Activated CD8-positive, alpha-beta T cell treated with anti-CD3 and anti-CD28 coated beads for 36 hours (primary cell): ENCODE data around the gene PIM2. TPM values are rescaled to one million over a fixed set of nuclear protein-coding genes. Genes with fewer than 3 reads are reported as not detected.

Experiments
- ATAC-seq: fragments of 200-7000 bp; cut with Tn5 transposase; one replicate; pipeline ENCODE4 v1.10.0; 2021; ENCODE audit warnings: mild to moderate bottlenecking, moderate library complexity
- CTCF ChIA-PET: fragments of 350-600 bp; sonication (Branson Sonifier 250); formaldehyde crosslinking; loops from one replicate; lab custom pipeline; 2021; ENCODE audit warnings: antibody characterized with exemption; lab: Charles Lee
- POLR2A ChIA-PET: fragments of 350-600 bp; sonication (Branson Sonifier 250); formaldehyde crosslinking; loops from one replicate; lab custom pipeline; 2021; ENCODE audit warnings: antibody characterized with exemption; lab: Charles Lee
- DNase-seq: peaks from one replicate; pipeline ENCODE4 v3.0.0-alpha.2; 2020
- H3K27ac Mint-ChIP-seq: one replicate; pipeline ENCODE4 v1.8.0; 2021; ENCODE audit warnings: mild to moderate bottlenecking, mixed read lengths
- H3K27me3 Mint-ChIP-seq: one replicate; pipeline ENCODE4 v1.8.0; 2021; ENCODE audit warnings: mixed read lengths
- H3K36me3 Mint-ChIP-seq: one replicate; pipeline ENCODE4 v1.8.0; 2021; ENCODE audit warnings: low read depth, mixed read lengths
- H3K4me1 Mint-ChIP-seq: one replicate; pipeline ENCODE4 v1.8.0; 2021; ENCODE audit warnings: low read depth, mixed read lengths
- H3K4me3 Mint-ChIP-seq: one replicate; pipeline ENCODE4 v1.8.0; 2021; ENCODE audit warnings: mild to moderate bottlenecking, moderate library complexity, mixed read lengths
- H3K9me3 Mint-ChIP-seq: one replicate; pipeline ENCODE4 v1.8.0; 2021; ENCODE audit warnings: mixed read lengths
- intact Hi-C: fragments of 100-400 bp; cut with micrococcal nuclease; formaldehyde crosslinking; loops from one replicate; pipeline ENCODE4 v1.10.0; 2022
- total RNA-seq, 2 experiments: library from RNA; stranded (reverse); gene quantifications; one replicate each; pipeline ENCODE4 v1.2.3, GENCODE V29; 2021
- TF ChIP-seq, protein P1 (sequence below): fragments of 200-600 bp; IDR thresholded peaks from one replicate; pipeline ENCODE4 v1.8.0; 2022; ENCODE audit warnings: antibody characterized with exemption, mild to moderate bottlenecking

PIM2 gene
- total RNA-seq, 2 experiments from 2014 or later: 169 to 177 TPM

DNA sequence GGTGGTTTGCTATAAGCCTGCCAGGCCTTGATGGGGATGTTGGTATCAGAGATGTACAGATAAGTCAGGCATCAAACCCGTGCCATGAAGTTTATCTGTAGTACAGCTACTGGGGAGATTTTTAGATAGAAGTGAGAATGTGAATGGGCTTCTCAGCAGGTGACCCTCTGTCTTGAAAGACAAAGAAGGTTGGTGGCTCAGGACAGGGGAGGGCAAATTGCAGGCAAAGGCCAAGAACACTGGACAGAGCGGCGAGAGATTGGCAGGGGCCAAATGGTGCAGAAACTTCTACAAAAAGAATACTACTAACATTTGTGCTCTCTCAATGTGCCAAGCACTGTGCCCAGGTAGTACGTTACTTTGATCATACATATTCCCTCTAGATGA, 1.9 kb upstream of the PIM2 start:
- ATAC-seq: no peak
- peaks cover 46% of the 10 kb centered on the region for H3K4me1 Mint-ChIP-seq

DNA sequence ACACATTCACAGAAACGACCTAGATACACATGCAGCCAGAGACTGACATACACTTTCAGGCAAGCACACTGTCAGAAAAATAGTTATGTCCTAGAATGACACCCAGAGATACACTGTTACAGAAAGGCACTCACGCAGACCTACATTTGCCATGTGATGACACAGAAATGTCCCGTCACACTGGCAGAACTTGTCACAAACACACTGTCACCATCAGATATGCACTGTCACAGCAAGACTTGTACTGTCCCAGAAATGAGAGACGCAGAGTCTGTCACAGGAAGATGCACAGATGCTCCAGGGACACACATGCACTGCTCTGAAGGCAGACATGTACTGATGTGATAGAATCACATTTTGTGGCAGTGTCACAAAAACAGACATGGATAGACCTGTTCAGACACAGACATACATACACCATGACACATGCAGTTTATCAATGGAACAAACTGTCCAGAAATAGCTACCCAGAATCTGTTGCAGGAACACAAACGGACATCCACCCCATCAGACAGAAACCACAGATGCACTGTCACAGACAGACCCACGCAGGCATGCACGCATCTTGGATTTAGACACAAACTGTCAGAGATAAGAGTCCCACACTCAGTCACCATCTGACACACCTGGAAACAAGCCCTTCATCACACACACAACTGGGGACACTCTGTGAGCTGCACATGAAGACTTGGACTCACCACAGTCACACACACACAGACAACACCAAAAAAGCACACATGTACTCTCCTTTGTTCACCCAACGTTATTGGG, 1.3 kb upstream of the PIM2 start:
- ATAC-seq (peak; percentile 14), DNase-seq (peak; percentile 59)
- no peaks in the 10 kb centered on the region for H3K27me3 Mint-ChIP-seq
- POLR2A ChIA-PET: interaction anchor here (0.8 to 8.2 kb wide), 7 partner anchors 8 to 19 kb away, joined by 3 to 172 read pairs (median 5); partner anchors contain the start of gene SLC35A2
- peak overlapping the region; percentile 98 for H3K27ac Mint-ChIP-seq
- intact Hi-C loops: loop anchor here (1.0 kb wide), 1 partner anchor 17 kb away; no protein-coding TSS in a partner anchor
- peaks cover 61% of the 10 kb centered on the region for H3K36me3 Mint-ChIP-seq
- TF ChIP-seq, protein P1, sequence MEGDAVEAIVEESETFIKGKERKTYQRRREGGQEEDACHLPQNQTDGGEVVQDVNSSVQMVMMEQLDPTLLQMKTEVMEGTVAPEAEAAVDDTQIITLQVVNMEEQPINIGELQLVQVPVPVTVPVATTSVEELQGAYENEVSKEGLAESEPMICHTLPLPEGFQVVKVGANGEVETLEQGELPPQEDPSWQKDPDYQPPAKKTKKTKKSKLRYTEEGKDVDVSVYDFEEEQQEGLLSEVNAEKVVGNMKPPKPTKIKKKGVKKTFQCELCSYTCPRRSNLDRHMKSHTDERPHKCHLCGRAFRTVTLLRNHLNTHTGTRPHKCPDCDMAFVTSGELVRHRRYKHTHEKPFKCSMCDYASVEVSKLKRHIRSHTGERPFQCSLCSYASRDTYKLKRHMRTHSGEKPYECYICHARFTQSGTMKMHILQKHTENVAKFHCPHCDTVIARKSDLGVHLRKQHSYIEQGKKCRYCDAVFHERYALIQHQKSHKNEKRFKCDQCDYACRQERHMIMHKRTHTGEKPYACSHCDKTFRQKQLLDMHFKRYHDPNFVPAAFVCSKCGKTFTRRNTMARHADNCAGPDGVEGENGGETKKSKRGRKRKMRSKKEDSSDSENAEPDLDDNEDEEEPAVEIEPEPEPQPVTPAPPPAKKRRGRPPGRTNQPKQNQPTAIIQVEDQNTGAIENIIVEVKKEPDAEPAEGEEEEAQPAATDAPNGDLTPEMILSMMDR: no peak
- H3K9me3 Mint-ChIP-seq: no peaks in the 10 kb centered on the region
- H3K4me3 Mint-ChIP-seq: peak overlapping the region; percentile 96
- H3K4me1 Mint-ChIP-seq: peaks cover 41% of the 10 kb centered on the region
- CTCF ChIA-PET: interaction anchor here (0.8 to 1.0 kb wide), 3 partner anchors 15 to 26 kb away, joined by 3 to 4 read pairs (median 4); no protein-coding TSS in a partner anchor

More for the DNA sequence above, 1.9 kb upstream of the PIM2 start:
- ChIA-PET POLR2A (interaction anchor here (0.8 to 8.2 kb wide), 5 partner anchors 9 to 19 kb away, joined by 3 to 172 read pairs (median 7); partner anchors contain the start of gene SLC35A2), CTCF (interaction anchor here (0.8 kb wide), 1 partner anchor 25 kb away, joined by 3 read pairs; no protein-coding TSS in a partner anchor)
- intact Hi-C loops: no loop called here
- TF ChIP-seq, protein P1: no peak
- no peak for DNase-seq
- H3K27me3 Mint-ChIP-seq: no peaks in the 10 kb centered on the region
- peaks cover 61% of the 10 kb centered on the region for H3K36me3 Mint-ChIP-seq
- H3K27ac Mint-ChIP-seq: peak overlapping the region; percentile 98
- H3K4me3 Mint-ChIP-seq: peak overlapping the region; percentile 96
- H3K9me3 Mint-ChIP-seq: no peaks in the 10 kb centered on the region

DNA sequence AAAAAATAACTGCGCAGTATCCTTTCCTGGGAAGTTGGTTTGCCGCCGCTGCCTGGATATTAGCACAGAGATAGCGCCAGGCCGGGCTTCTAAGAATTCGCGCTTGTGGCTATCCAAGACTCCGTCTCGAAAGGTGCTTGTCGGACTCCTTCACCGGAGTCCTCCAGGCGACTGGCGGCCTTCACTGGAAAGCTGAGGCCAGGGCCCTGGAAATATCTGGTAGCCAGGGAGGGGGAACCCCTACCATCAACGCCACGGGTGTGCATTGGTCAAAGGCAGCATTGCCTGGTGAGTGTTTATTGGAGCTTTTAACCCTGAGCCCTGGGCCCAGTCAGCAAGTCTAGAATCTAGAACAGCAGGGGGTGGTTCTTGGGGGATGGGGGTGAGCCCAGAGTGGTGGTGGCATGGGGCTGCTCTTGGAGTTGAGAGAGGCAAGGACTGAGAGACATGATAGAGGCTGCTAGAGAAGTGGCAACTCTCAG, 577 bp upstream of the PIM2 start:
- H3K27ac Mint-ChIP-seq: peak overlapping the region; percentile 98
- DNase-seq: peak; percentile 71
- H3K9me3 Mint-ChIP-seq: no peaks in the 10 kb centered on the region
- peak overlapping the region; percentile 96 for H3K4me3 Mint-ChIP-seq
- TF ChIP-seq, protein P1: no peak
- peaks cover 66% of the 10 kb centered on the region for H3K36me3 Mint-ChIP-seq
- CTCF ChIA-PET: interaction anchor here (0.6 to 1.0 kb wide), 3 partner anchors 15 to 35 kb away, joined by 3 to 4 read pairs (median 4); no protein-coding TSS in a partner anchor
- peak; percentile 40 for ATAC-seq
- POLR2A ChIA-PET: interaction anchor here (0.6 to 8.2 kb wide), 7 partner anchors 9 to 318 kb away, joined by 3 to 172 read pairs (median 4); partner anchors contain the start of gene OTUD5
- intact Hi-C loops: loop anchor here (1.0 kb wide), 1 partner anchor 18 kb away; no protein-coding TSS in a partner anchor
- peaks cover 42% of the 10 kb centered on the region for H3K4me1 Mint-ChIP-seq
- H3K27me3 Mint-ChIP-seq: no peaks in the 10 kb centered on the region

DNA sequence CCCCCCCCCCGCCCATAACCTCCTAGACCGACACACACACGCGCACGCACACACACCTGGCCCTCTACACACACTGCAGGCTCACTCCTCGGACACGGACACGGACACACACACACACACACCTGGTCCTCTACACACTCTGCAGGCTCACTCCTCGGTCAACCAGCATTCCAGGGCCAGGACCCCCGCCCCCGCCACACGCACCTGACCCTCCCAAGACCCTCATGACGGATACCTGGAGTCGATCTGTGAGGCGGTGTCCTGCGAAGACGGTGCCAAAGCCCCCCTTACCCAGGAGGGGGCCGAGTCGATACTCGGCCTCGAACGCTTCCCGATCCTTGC, 552 bp downstream of the PIM2 start:
- peak overlapping the region; percentile 98 for H3K27ac Mint-ChIP-seq
- H3K36me3 Mint-ChIP-seq: peaks cover 69% of the 10 kb centered on the region
- peaks cover 46% of the 10 kb centered on the region for H3K4me1 Mint-ChIP-seq
- CTCF ChIA-PET: no interaction called here
- H3K9me3 Mint-ChIP-seq: no peaks in the 10 kb centered on the region
- ATAC-seq (no peak), DNase-seq (peak; percentile 4)
- H3K4me3 Mint-ChIP-seq: peak overlapping the region; percentile 96
- intact Hi-C loops: no loop called here
- TF ChIP-seq, protein P1: no peak
- no peaks in the 10 kb centered on the region for H3K27me3 Mint-ChIP-seq
- POLR2A ChIA-PET: interaction anchor here (1.0 to 8.2 kb wide), 2 partner anchors 20 to 21 kb away, joined by 3 to 172 read pairs; no protein-coding TSS in a partner anchor
